GM18909 (cell line): ENCODE data around the gene RAD51AP2.

Experiments
- ATAC-seq: cut with Tn5 transposase; IDR thresholded peaks from one replicate; pipeline ENCODE4 v1.9.1; 2021; ENCODE audit warnings: mild to moderate bottlenecking; ENCODE audit not compliant: unreplicated experiment, poor library complexity

Gene RAD51AP2

DNA sequence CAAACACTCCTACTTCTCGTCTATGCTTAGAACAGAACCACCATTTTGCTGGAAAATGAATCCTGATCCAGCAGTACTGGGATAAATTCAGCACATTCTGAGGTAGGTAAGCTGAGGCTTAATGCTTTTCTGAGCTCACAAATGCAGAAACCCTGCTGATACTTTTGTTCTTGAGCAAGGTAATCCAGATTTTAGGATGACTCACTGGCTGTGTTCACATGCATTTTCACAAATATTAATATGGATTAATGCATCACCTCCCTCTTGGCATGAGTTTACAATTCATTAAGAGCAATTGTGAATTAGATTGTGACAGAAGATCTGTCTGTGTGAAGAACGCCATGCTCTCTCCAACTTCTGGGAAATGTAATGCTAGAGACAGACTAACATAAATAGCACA, 42.2 kb downstream of the RAD51AP2 start:
- no peak for ATAC-seq

DNA sequence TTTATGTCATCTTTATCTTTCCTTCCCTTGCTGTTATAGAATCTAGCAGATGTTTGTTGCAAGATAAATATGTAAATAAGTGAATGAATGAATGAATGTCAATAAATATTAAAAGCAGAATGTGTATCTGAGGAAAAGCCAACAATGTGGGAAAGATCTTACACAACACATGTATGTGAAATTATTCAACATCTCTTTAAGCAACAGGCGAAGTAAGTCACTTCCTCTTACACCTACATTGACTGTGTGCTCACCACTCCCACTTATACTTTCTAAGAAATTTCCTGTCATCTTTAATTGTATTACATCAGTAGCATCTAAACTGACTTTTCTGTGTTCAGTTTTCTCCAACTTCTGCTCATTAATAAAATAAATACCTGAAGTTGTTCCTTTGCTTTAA, 43.0 kb downstream of the RAD51AP2 start:
- ATAC-seq = no peak

DNA sequence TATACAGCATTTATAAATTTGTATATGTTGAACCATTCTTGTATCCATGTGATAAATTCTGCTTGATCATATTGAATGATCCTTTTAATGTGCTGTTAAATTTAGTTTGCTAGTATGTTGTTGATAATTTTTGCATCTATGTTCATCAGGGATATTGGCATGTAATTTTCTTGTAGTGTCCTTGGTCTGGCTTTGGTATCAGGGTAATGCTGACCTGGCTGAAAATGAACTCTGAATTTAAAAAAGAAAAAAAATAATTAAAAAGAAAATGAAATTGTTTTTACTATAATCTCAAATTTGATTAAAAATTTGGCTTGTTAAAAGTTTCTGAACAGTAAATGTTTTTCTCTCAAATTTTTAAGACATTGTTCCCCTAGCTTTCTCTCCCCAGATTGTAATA, 46.3 kb downstream of the RAD51AP2 start:
- no peak for ATAC-seq

DNA sequence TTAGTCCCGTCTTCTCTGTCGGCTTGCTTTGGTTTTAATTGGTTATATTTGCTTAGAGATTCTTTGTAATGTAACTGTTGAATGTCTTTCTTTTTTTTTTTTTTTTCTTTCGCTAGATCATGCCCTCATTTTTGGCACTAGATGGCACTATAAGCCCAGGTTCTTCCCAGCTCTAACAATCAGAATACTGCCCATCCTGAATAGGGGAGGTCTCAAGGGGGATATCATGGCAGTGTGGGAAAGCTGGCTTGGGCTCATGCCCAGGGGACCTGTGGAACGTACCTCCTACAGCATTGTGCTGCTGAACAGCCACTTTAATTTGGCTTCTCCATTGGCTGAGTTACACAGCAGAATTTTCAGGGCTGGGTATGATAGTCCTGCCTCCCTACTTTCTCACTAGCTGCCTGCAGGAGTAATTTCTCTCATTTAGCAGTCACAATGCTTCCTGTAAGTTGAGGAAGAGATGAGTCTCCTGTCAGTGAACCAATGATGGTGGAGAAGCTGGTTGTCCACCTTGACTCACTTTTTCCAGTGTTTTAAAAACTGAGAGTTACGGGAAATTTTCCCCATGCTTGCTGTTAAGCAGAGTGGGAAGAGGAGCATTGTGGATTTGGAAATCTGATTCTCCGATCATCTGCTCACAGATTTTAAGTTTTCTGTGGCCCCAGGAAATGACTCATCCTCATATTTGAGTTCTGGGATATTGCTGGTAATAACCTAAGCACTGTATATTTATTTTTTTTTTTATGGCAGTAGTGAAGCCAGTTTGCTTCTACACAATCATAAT, 47.2 kb downstream of the RAD51AP2 start:
- no peak for ATAC-seq

DNA sequence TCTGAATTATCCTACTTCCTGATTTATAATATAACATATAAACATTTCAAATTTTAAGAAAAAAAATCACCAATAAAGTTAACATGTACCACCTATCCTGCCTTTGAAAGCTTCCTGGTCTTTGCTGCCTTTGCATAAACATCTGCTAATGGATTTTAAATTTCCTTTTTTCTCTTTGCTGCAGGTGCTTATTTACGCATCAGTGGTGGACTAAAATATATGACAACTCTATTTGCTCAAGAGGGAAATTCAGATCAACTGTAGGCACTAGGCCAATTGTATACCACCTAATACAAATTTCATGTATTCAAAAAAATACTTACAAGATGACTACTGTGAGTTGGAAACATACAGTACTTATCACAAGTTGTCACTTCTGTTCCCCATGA, 57.2 kb downstream of the RAD51AP2 start:
- ATAC-seq = no peak
